ENCODE results near the gene CCL5. TPM values are rescaled to one million over a fixed set of nuclear protein-coding genes. Genes with fewer than 3 reads are reported as not detected.

CCL5 gene
- total and polyA plus RNA-seq, 10 of the 15 experiments (the other 5 are each of a cell fraction or from before 2014, with no cell fraction given), result 45.7 to 186 (median 90.8) TPM

GRCh38 chr17:35920229-35920628 is 40.1 kb upstream of the CCL5 start (continued):
- no peak for TF ChIP-seq PKNOX1 (IDR thresholded peaks at IDR 0.05)
- no peak for TF ChIP-seq HDAC6 (IDR thresholded peaks at IDR 0.05; ENCODE audit: unreplicated experiment)

GRCh38 chr17:35918665-35919064 is 38.5 kb upstream of the CCL5 start:
- Histone ChIP-seq H3K36me3 (ENCODE audit: control insufficient read depth in 2 of 2, insufficient read depth in 2 of 2, low read length in 1 of 2) (no peaks in the 10 kb centered on the region), H3K79me2 (ENCODE audit: control insufficient read depth, insufficient read depth, low read length) (no peaks in the 10 kb centered on the region), H3K27me3 (replicated peaks in 1 of 2; ENCODE audit: control insufficient read depth in 2 of 2, insufficient read depth in 2 of 2, low read length in 1 of 2) (no peaks in the 10 kb centered on the region), H3K4me1 (ENCODE audit: control insufficient read depth, insufficient read depth, low read length) (no peaks in the 10 kb centered on the region), H4K20me1 (ENCODE audit: control insufficient read depth, insufficient read depth) (no peaks in the 10 kb centered on the region), H3K4me3 (no peak overlapping the region), H3K27ac (ENCODE audit: control insufficient read depth, insufficient read depth) (no peak overlapping the region), H3K9me3 (replicated peaks; ENCODE audit: control insufficient read depth, insufficient read depth, low read length) (no peaks in the 10 kb centered on the region), H3K9ac (ENCODE audit: control insufficient read depth, insufficient read depth, low read length) (no peak overlapping the region), H2AFZ (ENCODE audit: control insufficient read depth, low read depth, low read length) (no peak overlapping the region), H3K4me2 (ENCODE audit: control insufficient read depth, insufficient read depth) (no peak overlapping the region)
- in situ Hi-C loops (cut with MboI), result no loop called here
- 87% methylated on average over 3 of the region's 3 CpGs for WGBS (ENCODE audit: insufficient coverage, insufficient replicate concordance, low lambda C conversion rate, missing lambda C conversion rate)
- TF ChIP-seq NFXL1 (IDR thresholded peaks at IDR 0.05; ENCODE audit: borderline replicate concordance) (no peak), RBBP5 (conservative IDR thresholded peaks at IDR 0.05) (no peak), TBL1XR1 (IDR thresholded peaks at IDR 0.05; ENCODE audit: low read depth, low read length) (no peak), HSF1 (IDR thresholded peaks at IDR 0.05; ENCODE audit: low read depth, low read length) (no peak), TCF12 (IDR thresholded peaks at IDR 0.05; ENCODE audit: low read depth, low read length) (no peak), NBN (IDR thresholded peaks at IDR 0.05) (no peak), SP1 (IDR thresholded peaks at IDR 0.05; ENCODE audit: low read depth, low read length) (no peak), BHLHE40 (IDR thresholded peaks at IDR 0.05; ENCODE audit: borderline replicate concordance in 1 of 2, low read depth in 2 of 2, low read length in 1 of 2) (no peak), NRF1 (conservative IDR thresholded peaks at IDR 0.05; ENCODE audit: low read depth, low read length) (no peak), ESRRA (IDR thresholded peaks at IDR 0.05; ENCODE audit: low read length) (no peak), ZNF687 (IDR thresholded peaks at IDR 0.05) (no peak)
- ChIA-PET SMC1A (ENCODE audit: uncharacterized antibody, unreplicated experiment) (interaction anchor here (0.8 to 1.4 kb wide), 4 partner anchors 8 to 42 kb away, joined by 3 to 10 read pairs (median 4); partner anchors contain the start of gene RDM1), RAD21 (ENCODE audit: unreplicated experiment) (no interaction called here), POLR2A (interaction anchor here (1.3 kb wide), 1 partner anchor 12 kb away, joined by 4 read pairs; the partner anchor contains the start of gene RDM1), CTCF (interaction anchor here (0.6 to 1.1 kb wide), 2 partner anchors 69 to 240 kb away, joined by 3 read pairs; no protein-coding TSS in a partner anchor)
- no TSS peak for BruUV-seq (replicated peaks)
- FAIRE-seq (no peak), DNase-seq (ENCODE audit: low read depth, low spot score) (no peak), ATAC-seq (no peak)
- intact Hi-C loops (cut with micrococcal nuclease; ENCODE audit: unreplicated experiment), result no loop called here

Data from GM12878 (cell line).